SHP77 treated with DMSO at 0.1 percent for 48 hours (cell line): ENCODE measurements around the gene KHK.

Experiments used
- DNase-seq: peaks from one replicate; lab custom pipeline; 2025; lab: John Stamatoyannopoulos, UW

KHK gene

GRCh38 chr2:27128668-27129571, 42.3 kb downstream of the KHK start:
- DNase-seq: no peak

GRCh38 chr2:27130396-27130795, 43.8 kb downstream of the KHK start:
- DNase-seq: no peak

- DNase-seq: no peak
Observed at GRCh38 chr2:27131429-27131828, 44.9 kb downstream of the KHK start.

- no peak for DNase-seq
Observed at GRCh38 chr2:27133195-27133875, 46.8 kb downstream of the KHK start.

GRCh38 chr2:27133905-27134780, 47.6 kb downstream of the KHK start, which contains the start of gene PREB:
Gene PREB (minus strand): TSS chr2:27134636. CDS start chr2:27134421, 215 bp downstream.
- DNase-seq: peak; percentile 75

- DNase-seq: no peak
Observed at GRCh38 chr2:27134781-27135477, 48.4 kb downstream of the KHK start.

GRCh38 chr2:27135478-27135955, 48.9 kb downstream of the KHK start:
- no peak for DNase-seq

- DNase-seq: no peak
Observed at GRCh38 chr2:27136751-27137150, 50.2 kb downstream of the KHK start.

GRCh38 chr2:27137322-27137935, 50.9 kb downstream of the KHK start:
- DNase-seq: no peak

- DNase-seq: no peak
Observed at GRCh38 chr2:27138111-27138510, 51.5 kb downstream of the KHK start.

- no peak for DNase-seq
Observed at GRCh38 chr2:27139310-27139709, 52.7 kb downstream of the KHK start, which contains the start of gene PRR30. Gene PRR30 (minus strand): TSS chr2:27139410. CDS start chr2:27138329, 1,081 bp downstream.

- DNase-seq: no peak
Observed at GRCh38 chr2:27143285-27143684, 56.7 kb downstream of the KHK start.

- no peak for DNase-seq
Observed at GRCh38 chr2:27145682-27146081, 59.1 kb downstream of the KHK start.

GRCh38 chr2:27147935-27148334, 61.4 kb downstream of the KHK start:
- DNase-seq: no peak

GRCh38 chr2:27148801-27149439, 62.3 kb downstream of the KHK start, which contains the start of gene TCF23:
Gene TCF23 (plus strand): TSS chr2:27149004. CDS start chr2:27149134, 130 bp downstream.
- no peak for DNase-seq

- DNase-seq: no peak
Observed at GRCh38 chr2:27149570-27150405, 63.2 kb downstream of the KHK start.
